Trophoblast cell (in vitro differentiated cells and primary cell): ENCODE measurements around the gene SCFD2.

Experiments used
- DNase-seq, 2 donors: peaks; one replicate each; pipeline ENCODE4 v3.0.0-alpha.2; 2016
- H2AFZ ChIP-seq: 2 replicates; pipeline ENCODE4 v1.6.1; 2013; ENCODE audit warnings: low read length, moderate library complexity, mild to moderate bottlenecking; ENCODE audit not compliant: insufficient read depth, poor library complexity
- H2AK5ac ChIP-seq: 2 replicates; pipeline ENCODE4 v1.6.1; 2013; ENCODE audit warnings: mild to moderate bottlenecking, low read length
- H2BK120ac ChIP-seq: 2 replicates; pipeline ENCODE4 v1.6.1; 2013; ENCODE audit warnings: low read length, mild to moderate bottlenecking, moderate library complexity; ENCODE audit not compliant: insufficient read depth, poor library complexity
- H2BK12ac ChIP-seq: 2 replicates; pipeline ENCODE4 v1.6.1; 2013; ENCODE audit warnings: mild to moderate bottlenecking, low read length, moderate library complexity
- H2BK5ac ChIP-seq: 2 replicates; pipeline ENCODE4 v1.6.1; 2013; ENCODE audit warnings: low read length, low read depth, moderate library complexity, mild to moderate bottlenecking; ENCODE audit not compliant: poor library complexity
- H3K14ac ChIP-seq: 2 replicates; pipeline ENCODE4 v1.6.1; 2013; ENCODE audit warnings: mild to moderate bottlenecking, low read length
- H3K18ac ChIP-seq: 2 replicates; pipeline ENCODE4 v1.6.1; 2013; ENCODE audit warnings: mild to moderate bottlenecking, low read length
- H3K23ac ChIP-seq: 2 replicates; pipeline ENCODE4 v1.6.1; 2013; ENCODE audit warnings: low read length
- H3K27ac ChIP-seq: 2 replicates; pipeline ENCODE4 v1.5.1; 2013; ENCODE audit warnings: low read depth, mild to moderate bottlenecking, inconsistent platforms, low read length, moderate library complexity
- H3K27me3 ChIP-seq: 2 replicates; pipeline ENCODE4 v1.6.1; 2013; ENCODE audit warnings: inconsistent platforms, mild to moderate bottlenecking, low read length, moderate library complexity; ENCODE audit not compliant: insufficient read depth
- H3K36me3 ChIP-seq, 2 experiments: 1 replicate in 1 of 2; 2 replicates in 1 of 2; pipeline ENCODE4 v1.6.1; 2013; ENCODE audit warnings: low read length in 2 of 2, mild to moderate bottlenecking in 2 of 2, moderate library complexity in 1 of 2; ENCODE audit not compliant: insufficient read depth in 2 of 2, control insufficient read depth in 1 of 2
- H3K4ac ChIP-seq: 2 replicates; pipeline ENCODE4 v1.6.1; 2013; ENCODE audit warnings: low read depth, mild to moderate bottlenecking, low read length, moderate library complexity
- H3K4me1 ChIP-seq, 2 experiments: 1 replicate in 1 of 2; 2 replicates in 1 of 2; pipeline ENCODE4 v1.6.1; 2013; ENCODE audit warnings: low read length in 2 of 2, mild to moderate bottlenecking in 2 of 2, moderate library complexity in 1 of 2; ENCODE audit not compliant: insufficient read depth in 2 of 2, control insufficient read depth in 1 of 2
- H3K4me2 ChIP-seq: 2 replicates; pipeline ENCODE4 v1.6.1; 2013; ENCODE audit warnings: inconsistent platforms, mild to moderate bottlenecking, low read length, moderate library complexity
- H3K4me3 ChIP-seq: 2 replicates; pipeline ENCODE4 v1.5.1; 2013; ENCODE audit warnings: mild to moderate bottlenecking, low read depth, low read length, inconsistent platforms
- H3K79me1 ChIP-seq: one replicate; pipeline ENCODE4 v1.6.1; 2013; ENCODE audit warnings: low read length
- H3K79me2 ChIP-seq: 2 replicates; pipeline ENCODE4 v1.6.1; 2013; ENCODE audit warnings: low read length, mild to moderate bottlenecking; ENCODE audit not compliant: control insufficient read depth, insufficient read depth, poor library complexity
- H3K9ac ChIP-seq: 2 replicates; pipeline ENCODE4 v1.6.1; 2013; ENCODE audit warnings: mild to moderate bottlenecking, low read length
- H3K9me3 ChIP-seq: 2 replicates; pipeline ENCODE4 v1.6.1; 2013; ENCODE audit warnings: low read depth, mild to moderate bottlenecking, control low read depth, inconsistent platforms, low read length; ENCODE audit not compliant: insufficient read depth
- H4K12ac ChIP-seq: 2 replicates; pipeline ENCODE4 v1.6.1; 2013; ENCODE audit warnings: low read depth, mild to moderate bottlenecking, low read length, moderate library complexity
- H4K8ac ChIP-seq: 2 replicates; pipeline ENCODE4 v1.6.1; 2013; ENCODE audit warnings: low read depth, mild to moderate bottlenecking, low read length, moderate library complexity
- H4K91ac ChIP-seq: one replicate; pipeline ENCODE4 v1.6.1; 2013; ENCODE audit warnings: low read depth, mild to moderate bottlenecking, low read length, moderate library complexity
- WGBS: extraction: QIAGEN DNeasy Blood & Tissue Kit; methylation state at CpG from one replicate; pipeline ENCODE4 v1.1.7; 2013; ENCODE audit warnings: missing lambda C conversion rate; ENCODE audit not compliant: insufficient read length, insufficient coverage; ENCODE audit errors: extremely low coverage; 5-methylcytosine and 5-hydroxymethylcytosine counted together

The SCFD2 gene

DNA sequence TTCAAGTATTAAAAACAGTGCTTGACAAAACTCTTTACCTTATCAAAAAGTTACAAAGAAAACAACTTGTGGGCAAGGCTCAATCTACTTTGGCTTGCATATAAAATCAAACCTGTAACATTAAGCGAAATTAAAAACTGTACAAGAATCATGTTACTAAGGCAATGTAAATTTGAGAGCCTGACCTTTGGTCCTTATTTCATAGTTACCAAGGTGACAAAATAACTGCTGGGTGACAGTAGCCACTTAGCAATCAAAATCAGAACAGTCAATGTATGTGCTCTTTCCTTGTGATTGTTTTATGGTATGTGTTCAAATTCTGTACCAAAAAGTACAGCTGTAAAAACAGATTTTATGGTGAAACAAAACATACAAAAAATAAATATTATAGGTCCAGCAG is 299.7 kb downstream of the SCFD2 start:
- Histone ChIP-seq H2BK5ac (no peak overlapping the region), H3K23ac (no peak overlapping the region), H4K12ac (no peak overlapping the region), H2BK12ac (no peak overlapping the region), H3K4me2 (no peak overlapping the region), H3K9ac (no peak overlapping the region), H3K27me3 (no peaks in the 10 kb centered on the region), H3K36me3 (no peaks in the 10 kb centered on the region), H4K91ac (no peak overlapping the region), H4K8ac (no peak overlapping the region), H3K9me3 (no peaks in the 10 kb centered on the region), H3K4ac (no peak overlapping the region), H3K4me1 (no peaks in the 10 kb centered on the region), H2AK5ac (no peak overlapping the region), H3K4me3 (no peak overlapping the region), H2AFZ (no peak overlapping the region), H3K79me1 (no peaks in the 10 kb centered on the region), H3K18ac (no peak overlapping the region), H2BK120ac (no peak overlapping the region), H3K79me2 (no peaks in the 10 kb centered on the region), H3K14ac (no peak overlapping the region), H3K27ac (no peak overlapping the region)
- DNase-seq: no peak
- WGBS: no CpG with 5 or more reads among the region's 1 CpG

DNA sequence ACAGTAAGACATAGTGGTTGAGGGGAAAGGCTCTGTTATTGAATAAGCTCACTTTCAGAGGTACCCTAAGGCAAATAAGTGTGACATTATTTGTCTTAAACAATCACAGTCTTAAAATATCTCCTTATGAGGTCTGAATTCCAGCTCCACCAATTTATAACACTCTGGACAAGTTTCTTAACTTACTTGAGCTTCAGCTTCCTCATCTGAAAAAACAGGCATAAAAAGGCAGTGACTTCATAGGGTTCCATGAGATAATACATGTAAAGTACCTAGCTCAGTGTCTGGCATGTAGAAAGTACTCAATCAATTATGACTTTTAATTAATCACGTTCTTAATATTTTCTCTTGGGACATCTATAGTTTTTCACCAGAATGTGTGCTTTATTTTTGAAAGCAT is 301.3 kb downstream of the SCFD2 start:
- no peak overlapping the region for H4K8ac ChIP-seq
- H3K14ac ChIP-seq: no peak overlapping the region
- H2BK12ac ChIP-seq: no peak overlapping the region
- H2AK5ac ChIP-seq: no peak overlapping the region
- H3K79me2 ChIP-seq: no peaks in the 10 kb centered on the region
- H3K4me3 ChIP-seq: no peak overlapping the region
- H3K4me1 ChIP-seq: no peaks in the 10 kb centered on the region
- no peak overlapping the region for H3K4me2 ChIP-seq
- no peak overlapping the region for H3K4ac ChIP-seq
- H4K12ac ChIP-seq: no peak overlapping the region
- no peak overlapping the region for H3K18ac ChIP-seq
- H3K23ac ChIP-seq: no peak overlapping the region
- no peaks in the 10 kb centered on the region for H3K36me3 ChIP-seq
- H2BK5ac ChIP-seq: no peak overlapping the region
- no peak overlapping the region for H3K27ac ChIP-seq
- DNase-seq: no peak
- H3K27me3 ChIP-seq: no peaks in the 10 kb centered on the region
- H3K9me3 ChIP-seq: no peaks in the 10 kb centered on the region
- no CpG with 5 or more reads among the region's 1 CpG for WGBS
- H2BK120ac ChIP-seq: no peak overlapping the region
- H4K91ac ChIP-seq: no peak overlapping the region
- no peak overlapping the region for H2AFZ ChIP-seq
- H3K9ac ChIP-seq: no peak overlapping the region
- no peaks in the 10 kb centered on the region for H3K79me1 ChIP-seq

DNA sequence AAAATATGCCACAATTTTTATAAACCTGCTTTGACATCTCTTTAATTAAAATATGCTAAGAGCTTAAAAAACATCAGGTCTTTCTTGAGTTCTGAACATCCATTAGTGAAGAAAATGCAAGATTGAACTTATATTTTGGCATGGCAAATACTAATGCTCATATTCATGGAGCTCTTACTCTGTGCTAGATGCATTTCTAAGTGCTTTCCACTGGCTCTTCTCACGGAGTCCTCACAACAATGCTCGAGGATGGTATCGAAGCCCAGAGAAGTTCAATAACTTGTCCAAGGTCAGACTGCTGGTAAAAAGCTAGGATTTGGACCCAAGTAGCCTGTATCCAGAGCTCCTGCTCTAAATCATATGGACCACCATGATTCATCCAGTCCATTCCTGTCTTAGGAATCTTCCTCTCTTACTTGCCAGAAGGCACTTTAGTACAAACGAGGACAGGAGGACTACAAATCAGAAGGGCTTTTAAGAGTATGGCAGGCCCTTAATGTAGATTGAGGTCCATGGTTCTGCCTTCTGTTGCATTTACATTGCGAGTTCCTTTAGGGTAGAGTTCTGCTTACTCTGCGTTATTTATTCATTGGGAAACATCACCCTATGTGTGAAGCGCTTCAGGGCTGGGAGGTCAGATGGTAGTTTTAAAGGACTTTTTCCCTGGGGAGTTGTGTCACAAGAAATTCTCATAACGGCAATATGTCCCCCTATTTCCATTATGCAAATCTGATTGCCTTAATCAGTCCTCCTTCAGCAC is 304.6 kb downstream of the SCFD2 start:
- Histone ChIP-seq H4K8ac (no peak overlapping the region), H2AFZ (no peak overlapping the region), H4K12ac (no peak overlapping the region), H3K14ac (no peak overlapping the region), H2BK120ac (no peak overlapping the region), H3K18ac (no peak overlapping the region), H3K27me3 (no peaks in the 10 kb centered on the region), H3K9ac (no peak overlapping the region), H3K79me2 (no peaks in the 10 kb centered on the region), H2BK12ac (no peak overlapping the region), H3K4me1 (no peaks in the 10 kb centered on the region), H2AK5ac (no peak overlapping the region), H3K27ac (no peak overlapping the region), H4K91ac (no peak overlapping the region), H3K4me3 (no peak overlapping the region), H3K9me3 (no peaks in the 10 kb centered on the region), H3K79me1 (no peaks in the 10 kb centered on the region), H3K4ac (no peak overlapping the region), H3K4me2 (no peak overlapping the region), H3K36me3 (no peaks in the 10 kb centered on the region), H2BK5ac (no peak overlapping the region), H3K23ac (no peak overlapping the region)
- no CpG with 5 or more reads among the region's 8 CpGs for WGBS
- no peak for DNase-seq

DNA sequence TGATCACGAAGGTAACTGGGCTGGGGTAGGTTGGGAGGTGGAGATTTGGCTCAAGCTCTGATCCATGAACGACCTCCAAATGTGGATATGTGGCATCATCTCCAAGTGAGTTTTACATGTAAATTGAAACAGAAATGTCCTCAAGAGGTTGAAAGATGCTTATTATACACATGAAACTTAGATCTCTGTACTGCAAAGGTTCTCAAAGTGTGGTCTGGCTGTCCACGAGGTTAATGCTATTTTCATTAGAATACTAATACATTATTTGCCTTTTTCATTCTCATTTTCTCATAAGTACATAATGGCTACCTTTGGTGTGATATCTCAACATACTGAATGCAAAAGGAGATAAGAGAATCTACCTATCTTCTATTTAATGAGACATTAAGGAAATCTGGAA is 305.6 kb downstream of the SCFD2 start:
- no peak overlapping the region for H2AFZ ChIP-seq
- DNase-seq: no peak

More for the DNA sequence above, 305.6 kb downstream of the SCFD2 start:
- Histone ChIP-seq H4K8ac (no peak overlapping the region), H3K14ac (no peak overlapping the region), H3K4me2 (no peak overlapping the region), H3K79me1 (no peaks in the 10 kb centered on the region), H3K27ac (no peak overlapping the region), H3K23ac (no peak overlapping the region), H3K18ac (no peak overlapping the region), H3K36me3 (no peaks in the 10 kb centered on the region), H3K4me1 (peaks cover 3% of the 10 kb centered on the region in 2 experiments), H3K79me2 (no peaks in the 10 kb centered on the region), H3K9me3 (no peaks in the 10 kb centered on the region), H2AK5ac (no peak overlapping the region), H3K9ac (no peak overlapping the region), H4K12ac (no peak overlapping the region), H3K4ac (no peak overlapping the region), H2BK120ac (no peak overlapping the region), H2BK12ac (no peak overlapping the region), H3K4me3 (no peak overlapping the region), H4K91ac (no peak overlapping the region), H2BK5ac (no peak overlapping the region), H3K27me3 (no peaks in the 10 kb centered on the region)
- no CpG with 5 or more reads among the region's 3 CpGs for WGBS
